IMR-90 (cell line): ENCODE measurements around the gene TNRC6C.
A peak's percentile ranks its signal among the peaks of the same experiment; 100 is the strongest.

Experiments used
- BHLHE40 ChIP-seq: fragments of 150-350 bp; IDR thresholded peaks from 2 replicates; pipeline ENCODE4 v1.6.1; 2016; ENCODE audit warnings: mild to moderate bottlenecking, low read depth, low read length
- CEBPB ChIP-seq: IDR thresholded peaks from 2 replicates; pipeline ENCODE4 v1.6.1; 2012; ENCODE audit warnings: low read depth, low read length, improper control_type of control experiment
- CTCF ChIP-seq: conservative IDR thresholded peaks from 2 replicates; pipeline ENCODE4 v1.5.1; 2012; ENCODE audit warnings: mild to moderate bottlenecking, low read depth, low read length, improper control_type of control experiment
- MAFK ChIP-seq: IDR thresholded peaks from 2 replicates; pipeline ENCODE4 v1.6.1; 2012; ENCODE audit warnings: low read depth, low read length, improper control_type of control experiment
- MAZ ChIP-seq: IDR thresholded peaks from 2 replicates; pipeline ENCODE4 v1.6.1; 2012; ENCODE audit warnings: low read depth, mild to moderate bottlenecking, low read length, improper control_type of control experiment, moderate library complexity, borderline replicate concordance
- MXI1 ChIP-seq: IDR thresholded peaks from 2 replicates; pipeline ENCODE4 v1.6.1; 2012; ENCODE audit warnings: low read depth, mild to moderate bottlenecking, low read length, moderate library complexity, borderline replicate concordance
- POLR2A ChIP-seq: IDR thresholded peaks from 2 replicates; pipeline ENCODE4 v1.6.1; 2012; ENCODE audit warnings: mild to moderate bottlenecking, low read depth, low read length
- RAD21 ChIP-seq: IDR thresholded peaks from 2 replicates; pipeline ENCODE4 v1.6.1; 2012; ENCODE audit warnings: low read length, improper control_type of control experiment
- RCOR1 ChIP-seq: IDR thresholded peaks from 2 replicates; pipeline ENCODE4 v1.6.1; 2012; ENCODE audit warnings: mild to moderate bottlenecking, low read length, improper control_type of control experiment; ENCODE audit not compliant: insufficient replicate concordance
- RFX5 ChIP-seq: IDR thresholded peaks from 2 replicates; pipeline ENCODE4 v1.8.0; 2012; ENCODE audit warnings: low read depth, mild to moderate bottlenecking, low read length, moderate library complexity
- SMC3 ChIP-seq: fragments of 150-350 bp; IDR thresholded peaks from 2 replicates; pipeline ENCODE4 v1.6.1; 2016; ENCODE audit warnings: low read depth, mild to moderate bottlenecking, antibody characterized with exemption, low read length, moderate library complexity
- USF2 ChIP-seq: fragments of 150-350 bp; IDR thresholded peaks from 2 replicates; pipeline ENCODE4 v1.6.1; 2017; ENCODE audit warnings: mild to moderate bottlenecking, antibody characterized with exemption, low read length, low read depth

- TF ChIP-seq CTCF (no peak), POLR2A (no peak), MAZ (0 out of 2 replicates have a peak, but pooled peaks have one; percentile 27), USF2 (no peak), CEBPB (no peak), RAD21 (no peak), BHLHE40 (no peak), MAFK (peak; percentile 52), MXI1 (no peak), RCOR1 (no peak), RFX5 (no peak), SMC3 (no peak)
These were observed 41.8 kb downstream of the TNRC6C start for GRCh38 chr17:78000341-78000740.
